GM15510 (cell line): ENCODE measurements around the gene CMTR2.

Experiments used
- POLR2A ChIP-seq: IDR thresholded peaks from 3 replicates; pipeline ENCODE4 v1.6.1; 2011; ENCODE audit warnings: borderline replicate concordance; ENCODE audit not compliant: insufficient read length; ENCODE audit errors: extremely low read depth

CMTR2 gene

DNA sequence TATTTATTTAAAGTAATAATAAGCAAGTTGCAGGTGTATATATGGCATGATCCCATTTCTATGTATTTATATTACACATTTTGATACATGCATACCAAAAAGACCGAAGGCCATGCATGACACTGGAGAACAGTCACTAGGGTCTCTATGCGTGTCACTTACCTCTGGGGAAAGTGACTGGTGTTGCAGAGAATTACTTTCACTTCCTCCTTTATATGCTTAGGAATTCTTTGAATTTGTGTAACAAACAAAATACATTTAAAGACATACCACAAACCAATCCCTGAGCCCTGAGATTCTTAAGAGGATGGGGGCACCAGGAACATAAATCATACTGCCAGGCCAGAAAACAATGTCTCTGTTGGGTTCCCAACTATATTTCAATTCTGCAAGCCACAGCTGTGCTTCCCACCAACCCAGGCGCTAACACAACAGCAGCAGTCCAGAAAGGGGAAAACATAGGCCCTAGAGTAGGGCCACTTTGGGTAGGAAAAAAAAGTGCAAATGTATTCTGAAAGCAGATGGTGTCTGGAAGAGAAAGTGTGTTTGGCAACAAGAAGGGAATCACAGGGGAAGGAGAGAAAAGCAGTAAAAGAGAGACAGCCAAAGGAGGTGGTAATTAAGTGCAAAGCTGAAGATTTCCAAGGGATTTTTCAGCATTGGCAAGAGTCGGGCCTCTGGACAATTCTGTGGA lies 34.2 kb downstream of the CMTR2 start:
- TF ChIP-seq POLR2A, result no peak

- TF ChIP-seq POLR2A, result no peak
Measured at GRCh38 chr16:71250461-71251235, 38.6 kb downstream of the CMTR2 start.

DNA sequence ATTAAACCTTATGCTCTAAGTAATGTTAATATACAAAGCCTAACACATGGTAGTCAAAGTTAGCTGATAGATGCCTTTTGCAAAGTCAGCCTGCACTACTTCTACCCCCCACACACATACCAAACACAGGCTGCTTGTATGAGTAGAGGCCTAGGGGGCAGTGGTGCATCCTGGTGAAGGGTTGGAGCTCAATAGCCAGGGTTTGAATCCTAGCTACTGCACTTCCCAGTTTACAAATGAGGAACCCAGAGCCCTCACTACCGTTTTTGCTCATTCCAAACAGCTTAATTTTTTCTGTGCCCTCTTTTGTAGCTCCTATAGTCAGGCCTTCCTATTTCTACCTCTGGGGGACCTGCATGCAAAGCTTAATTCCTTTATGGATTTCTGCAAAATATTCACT lies 39.8 kb downstream of the CMTR2 start:
- no peak for TF ChIP-seq POLR2A

- TF ChIP-seq POLR2A, result no peak
Measured at GRCh38 chr16:71247478-71247877, 41.7 kb downstream of the CMTR2 start.

- no peak for TF ChIP-seq POLR2A
Measured at GRCh38 chr16:71246309-71246708, 42.9 kb downstream of the CMTR2 start.

DNA sequence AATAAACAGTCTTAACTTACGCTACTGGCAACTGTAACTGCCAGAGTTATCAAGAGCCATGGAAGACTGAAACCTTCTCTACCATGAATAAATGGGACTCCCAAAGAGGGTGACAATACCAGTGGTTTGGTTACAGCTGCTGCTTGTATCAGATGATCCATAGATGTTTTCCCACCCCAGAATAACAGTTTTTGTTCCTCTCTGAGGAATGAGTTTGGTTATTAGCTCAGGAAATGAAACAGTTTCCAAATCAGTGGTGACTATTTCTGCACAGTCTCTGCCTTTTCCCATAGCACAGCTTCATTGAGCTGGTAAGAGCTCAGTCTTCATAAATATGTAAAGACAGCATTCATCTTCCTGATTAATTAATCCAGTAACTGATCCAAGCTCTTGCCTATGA lies 44.7 kb downstream of the CMTR2 start:
- no peak for TF ChIP-seq POLR2A

DNA sequence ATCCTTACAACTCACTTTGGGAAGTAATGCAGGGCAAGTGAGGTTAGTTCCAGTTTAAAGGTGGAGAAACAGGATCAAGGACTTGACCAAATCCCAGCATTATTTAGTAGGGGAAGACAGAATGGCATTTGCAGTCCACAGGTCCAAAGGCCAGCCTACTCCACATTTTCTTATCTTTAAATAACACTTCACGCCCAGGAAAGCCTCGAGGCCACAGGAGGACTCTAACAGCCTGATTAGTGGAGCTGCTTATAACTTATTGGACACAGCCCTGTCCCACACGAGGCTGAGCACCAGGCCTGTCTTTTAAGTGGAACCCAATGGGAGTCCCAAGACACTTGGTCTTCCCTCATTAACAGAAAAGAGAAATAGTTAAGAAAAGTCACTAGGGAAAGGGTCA lies 46.6 kb downstream of the CMTR2 start:
- TF ChIP-seq POLR2A, result no peak

- no peak for TF ChIP-seq POLR2A
Measured at GRCh38 chr16:71242036-71242435, 47.2 kb downstream of the CMTR2 start.
